Activated CD4-positive, alpha-beta T cell treated with anti-CD3 and anti-CD28 coated beads, Interleukin-10, Interleukin-2, amounts not matched to agents 100 ng/mL and 50 ng/mL, durations not matched to agents 16 hours and 8 hours (primary cell): ENCODE measurements around the gene ITGA11.

Source experiments
- DNase-seq: peaks from one replicate; pipeline ENCODE4 v3.0.0-alpha.2; 2020

The ITGA11 gene

GRCh38 chr15:68325726-68326125 lies 106.2 kb downstream of the ITGA11 start:
- DNase-seq, result no peak

- no peak for DNase-seq
These were observed 109.2 kb downstream of the ITGA11 start for GRCh38 chr15:68322796-68323195.

DNA sequence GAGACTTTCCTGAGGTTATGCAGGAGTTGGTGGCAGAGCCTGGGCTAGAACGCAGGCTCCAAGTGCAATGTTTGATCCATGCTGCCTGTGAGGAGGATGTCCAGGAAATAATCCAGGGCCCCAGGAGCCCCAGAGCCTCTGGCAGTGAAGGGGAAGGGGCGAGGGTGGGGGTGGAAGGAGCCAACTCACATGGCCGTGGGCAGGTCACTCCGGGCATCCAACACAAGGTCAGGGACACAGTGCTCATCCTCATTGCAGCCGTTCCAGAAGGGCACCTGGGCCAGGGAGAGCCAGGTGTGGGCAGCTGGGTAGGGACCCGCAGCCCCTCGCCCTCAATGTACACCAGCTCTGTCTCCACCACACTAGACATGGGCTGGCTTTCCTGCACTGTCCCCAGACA lies 110.7 kb downstream of the ITGA11 start:
- no peak for DNase-seq

- DNase-seq, result no peak
These were observed 112.0 kb downstream of the ITGA11 start for GRCh38 chr15:68319997-68320396.

DNA sequence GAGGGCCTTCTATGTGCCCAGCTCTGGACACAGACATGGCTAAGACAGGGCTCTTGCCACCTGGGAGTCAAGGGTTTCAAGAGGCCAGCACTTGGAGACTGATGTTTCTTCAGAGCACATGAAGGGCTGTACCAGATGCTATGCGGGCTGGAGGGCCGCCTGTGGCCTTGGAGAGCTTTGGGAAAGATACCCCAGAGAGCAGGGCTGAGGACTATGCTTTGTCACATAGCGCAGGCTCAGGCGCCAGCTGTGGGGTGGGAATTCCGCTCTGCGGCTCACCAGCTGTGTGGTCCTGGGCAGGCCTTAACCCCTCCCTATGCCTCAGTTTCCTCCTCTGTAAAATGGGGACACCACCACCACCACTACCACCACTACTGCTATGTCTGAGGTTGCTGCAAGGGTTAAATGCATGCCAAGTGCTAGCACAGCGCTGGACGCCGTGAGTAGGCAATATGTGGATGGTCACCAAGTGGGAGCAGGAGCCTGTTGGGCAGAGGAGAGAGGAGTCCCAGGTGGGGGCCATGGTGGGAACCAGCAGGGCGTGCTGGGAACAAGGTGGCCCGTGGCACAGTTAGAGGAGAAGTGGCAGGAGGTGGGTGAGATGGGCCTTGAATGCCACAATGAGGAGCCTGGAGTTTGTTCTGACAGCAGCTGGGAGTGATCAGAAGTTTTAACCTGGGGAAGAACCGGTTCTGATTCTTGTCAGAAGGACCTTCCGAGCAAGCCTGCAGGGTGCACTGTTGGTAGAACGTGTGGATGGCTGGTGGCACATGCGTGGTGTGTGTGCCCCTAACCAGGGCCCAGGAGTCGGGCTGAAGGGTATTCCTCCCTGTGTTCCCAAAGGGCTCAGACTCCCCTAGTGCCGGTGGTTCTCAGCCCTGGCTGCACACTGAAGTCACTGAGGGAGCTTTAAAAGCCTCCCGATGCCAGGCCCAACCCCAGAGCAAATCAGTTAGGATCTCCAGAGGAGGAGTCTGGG lies 112.7 kb downstream of the ITGA11 start:
- DNase-seq, result no peak

DNA sequence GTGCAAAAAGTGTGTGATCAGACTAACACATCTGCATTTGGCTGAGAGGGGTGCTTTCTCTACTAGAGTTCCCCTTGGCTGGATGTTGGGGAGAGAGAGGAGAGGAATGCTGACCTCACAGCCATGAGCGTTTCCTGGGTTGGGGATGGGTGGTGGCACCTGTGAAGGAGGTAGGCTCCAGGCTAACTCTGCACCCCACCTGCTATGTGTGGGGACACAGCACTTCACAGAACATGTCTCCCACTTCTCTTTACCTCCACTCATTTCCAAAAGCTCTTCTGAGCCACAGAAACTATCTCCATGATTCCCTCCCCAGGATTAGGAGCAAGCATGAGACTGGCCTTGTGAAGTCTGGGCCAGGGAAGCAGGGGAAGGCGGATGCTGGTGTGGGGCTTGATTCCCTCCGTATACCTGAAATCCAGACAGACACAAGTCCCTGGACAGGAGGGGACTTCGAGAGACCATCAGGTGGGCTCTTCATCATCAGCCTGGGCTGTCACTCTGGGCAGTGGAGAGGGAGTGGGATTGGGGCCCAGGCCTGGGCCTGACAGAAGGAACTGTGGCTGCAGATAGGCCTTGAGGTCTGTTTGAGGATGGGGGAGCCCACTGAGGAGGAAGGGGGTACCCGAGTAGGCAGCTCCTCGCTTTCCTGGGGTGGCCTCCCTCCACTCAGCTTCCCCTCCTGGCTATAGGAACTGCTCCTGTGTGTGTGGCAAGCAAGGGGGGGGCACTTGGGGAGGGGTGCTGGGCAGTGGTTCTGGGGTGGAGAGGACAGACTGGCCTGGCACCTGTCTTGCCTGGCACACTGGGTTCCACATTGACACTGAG lies 113.7 kb downstream of the ITGA11 start:
- no peak for DNase-seq

DNA sequence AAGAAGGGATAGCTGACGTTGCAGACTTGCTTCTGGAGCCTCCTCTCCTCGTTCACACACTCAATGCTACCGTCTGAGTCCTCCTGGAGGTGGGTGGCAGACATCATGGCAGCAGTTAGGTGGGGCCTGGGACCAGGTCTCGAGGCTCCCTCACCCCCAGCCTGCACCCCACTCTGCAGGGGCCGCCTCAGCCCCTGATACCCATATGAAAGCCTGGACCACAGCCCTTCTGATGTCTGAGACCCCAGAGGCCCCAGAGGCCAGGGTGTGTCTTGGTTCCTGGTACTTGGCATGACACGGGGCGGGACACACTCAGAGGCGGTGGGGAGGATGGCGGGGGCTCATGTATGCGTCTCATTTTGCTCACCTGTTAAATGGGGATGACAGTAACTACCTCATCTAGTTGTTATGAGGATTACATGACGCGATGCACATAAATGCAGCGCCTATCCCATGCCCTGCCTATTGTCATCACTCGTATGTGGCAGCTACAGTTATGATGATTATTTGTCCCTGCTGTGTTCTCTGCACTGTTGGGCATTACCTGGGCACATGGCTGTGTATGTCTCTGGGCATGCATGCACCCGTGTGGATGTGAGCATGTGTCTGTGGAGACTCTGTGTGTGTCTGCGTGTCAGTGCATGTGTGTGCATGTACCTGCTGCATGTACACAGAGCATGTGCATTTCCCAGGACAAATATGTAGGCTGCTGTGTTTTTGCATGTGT lies 114.5 kb downstream of the ITGA11 start:
- DNase-seq, result no peak

DNA sequence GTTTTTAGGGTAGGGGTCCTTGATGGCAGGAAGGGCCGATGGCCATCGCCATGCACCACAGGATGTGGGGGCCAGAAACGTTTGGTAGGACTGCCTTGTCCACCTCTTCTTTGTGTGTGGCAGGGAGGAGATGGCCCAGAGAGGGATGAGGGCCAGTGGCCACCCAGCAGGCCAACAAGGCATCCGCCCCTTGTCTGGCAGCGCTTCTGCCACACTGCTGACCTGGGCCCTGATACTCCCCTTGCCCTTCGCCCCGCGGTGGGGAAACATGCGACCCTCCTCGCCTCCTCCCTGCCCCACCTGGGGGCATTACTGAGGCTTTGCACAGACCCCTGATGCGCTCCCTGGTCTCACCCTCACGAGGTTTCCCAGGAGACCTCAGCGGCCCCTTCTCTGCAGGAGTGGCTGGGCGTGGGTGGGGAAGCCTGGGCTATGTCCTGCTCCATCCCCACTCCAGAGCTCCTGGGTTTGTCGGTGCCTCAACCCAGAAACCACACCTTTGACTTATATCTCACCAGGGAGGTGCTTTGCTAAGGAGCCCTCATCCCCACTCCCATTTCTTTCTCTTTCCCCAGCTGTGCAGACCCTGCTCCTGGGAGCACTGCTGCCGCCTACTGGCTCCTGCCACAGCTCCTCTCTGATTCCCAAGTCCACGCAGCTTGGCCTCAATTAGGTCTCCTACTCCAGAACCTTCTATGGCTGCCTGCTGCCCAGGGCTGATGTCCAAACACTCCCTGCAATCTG lies 115.7 kb downstream of the ITGA11 start:
- DNase-seq, result no peak

DNA sequence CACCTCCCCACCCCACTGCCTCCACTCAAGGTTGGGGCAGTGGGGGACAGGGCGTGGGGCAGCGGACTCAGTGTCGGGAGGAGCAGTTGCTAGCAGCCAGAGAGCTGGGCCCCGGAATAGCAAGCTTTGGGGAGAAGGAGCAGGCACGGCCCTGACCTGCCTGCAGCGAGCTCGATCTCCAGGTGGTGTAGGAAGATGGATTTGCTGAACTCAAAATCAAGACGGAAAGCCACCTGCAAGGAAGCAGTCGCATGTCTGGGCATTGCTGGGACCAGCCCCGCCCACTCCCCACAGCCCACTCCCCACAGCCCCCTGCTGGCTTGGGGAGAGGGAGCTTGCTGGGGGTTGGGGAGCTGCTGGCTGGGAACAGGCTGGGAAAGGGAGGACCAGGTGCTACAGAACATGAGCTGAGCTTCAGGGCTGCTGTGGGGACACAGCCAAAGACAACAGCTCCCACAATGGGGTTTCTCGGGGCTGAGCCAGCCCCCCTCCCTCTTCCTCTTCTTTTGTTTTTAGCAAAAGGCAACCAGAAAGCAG lies 116.4 kb downstream of the ITGA11 start:
- DNase-seq, result no peak

DNA sequence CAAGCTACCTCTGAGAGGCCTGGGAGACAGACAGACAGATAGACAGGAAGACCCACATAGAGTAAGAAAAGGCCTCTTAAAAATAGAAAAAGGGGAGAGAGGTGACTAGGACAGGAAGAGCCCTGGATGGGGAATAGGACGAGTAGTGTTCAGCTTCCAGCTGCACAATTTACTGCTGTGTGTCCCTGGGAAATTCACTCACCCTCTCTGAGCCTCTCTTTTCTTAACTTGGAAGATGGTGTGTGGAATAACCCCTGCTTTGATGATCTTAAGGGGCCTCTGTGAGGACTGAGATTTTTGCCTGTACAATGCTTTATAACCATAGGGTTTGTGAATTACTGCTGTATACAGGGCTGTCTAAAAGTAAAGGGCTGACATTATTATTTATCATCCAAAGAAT lies 116.9 kb downstream of the ITGA11 start:
- no peak for DNase-seq

DNA sequence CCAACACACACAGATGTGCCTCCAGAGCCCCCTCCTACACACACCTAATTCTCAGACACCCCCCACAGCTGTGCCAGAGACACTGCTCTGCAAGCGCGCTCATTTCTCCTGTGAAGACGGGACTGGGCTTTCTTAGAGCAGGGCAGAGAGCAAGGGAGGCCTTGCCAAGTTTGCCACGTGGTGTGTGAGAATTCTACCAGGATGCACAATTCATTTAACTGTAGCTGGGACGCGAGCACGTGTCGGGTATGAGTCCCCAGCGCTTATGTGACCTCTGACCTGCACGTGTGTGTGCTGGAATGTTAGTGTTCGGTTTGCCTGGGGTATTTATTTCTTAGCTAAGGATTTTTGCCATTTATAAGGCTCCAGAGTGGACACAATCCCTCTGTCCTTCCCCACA lies 117.4 kb downstream of the ITGA11 start:
- no peak for DNase-seq

GRCh38 chr15:68313501-68314410 lies 118.2 kb downstream of the ITGA11 start:
- no peak for DNase-seq

DNA sequence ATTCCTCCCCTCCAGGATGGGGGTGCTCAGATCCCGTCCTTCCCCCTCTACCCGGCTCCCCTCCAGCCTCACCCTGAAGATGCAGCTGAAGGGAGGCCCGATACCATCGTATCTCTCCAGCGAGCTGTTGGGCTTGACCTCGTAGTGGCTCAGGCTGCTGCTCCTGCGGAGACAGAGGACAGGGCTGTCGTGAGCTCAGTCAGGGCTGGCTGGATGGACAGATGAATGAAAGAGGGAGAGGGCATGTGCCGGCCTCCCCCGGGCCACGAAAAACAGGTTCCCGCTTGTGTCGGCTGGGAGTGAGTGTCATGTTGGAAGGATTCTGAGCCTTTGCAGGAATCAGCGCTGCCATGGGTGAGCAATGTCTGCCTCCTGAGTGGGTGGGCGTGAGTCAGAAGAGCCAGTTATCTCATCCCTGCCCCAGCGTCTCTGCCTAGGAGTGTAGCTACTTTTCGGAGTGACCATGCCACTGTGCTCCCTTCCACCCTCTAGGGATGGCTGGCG lies 119.2 kb downstream of the ITGA11 start:
- no peak for DNase-seq

- DNase-seq, result no peak
These were observed 120.0 kb downstream of the ITGA11 start for GRCh38 chr15:68311859-68312557.

DNA sequence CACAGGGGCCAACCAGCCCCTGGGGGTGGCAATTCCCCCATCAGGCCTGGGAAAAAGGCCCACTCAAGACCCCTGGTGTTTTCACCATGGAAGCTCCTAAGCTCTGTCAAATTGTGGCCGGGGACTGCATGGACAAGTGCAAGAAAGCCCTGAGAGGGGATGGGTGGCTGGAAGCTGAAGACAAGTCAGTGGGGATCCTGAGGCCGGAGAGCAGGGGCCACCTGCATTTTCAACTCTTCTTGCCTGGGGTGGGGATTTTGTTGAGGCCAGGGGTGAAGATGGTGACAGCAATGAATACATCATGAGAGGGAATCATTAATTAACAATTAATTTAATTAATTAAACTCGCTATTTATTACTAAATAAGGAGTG lies 120.5 kb downstream of the ITGA11 start:
- no peak for DNase-seq

- no peak for DNase-seq
These were observed 121.0 kb downstream of the ITGA11 start for GRCh38 chr15:68310804-68311463.

- no peak for DNase-seq
These were observed 121.7 kb downstream of the ITGA11 start for GRCh38 chr15:68310178-68310803.

DNA sequence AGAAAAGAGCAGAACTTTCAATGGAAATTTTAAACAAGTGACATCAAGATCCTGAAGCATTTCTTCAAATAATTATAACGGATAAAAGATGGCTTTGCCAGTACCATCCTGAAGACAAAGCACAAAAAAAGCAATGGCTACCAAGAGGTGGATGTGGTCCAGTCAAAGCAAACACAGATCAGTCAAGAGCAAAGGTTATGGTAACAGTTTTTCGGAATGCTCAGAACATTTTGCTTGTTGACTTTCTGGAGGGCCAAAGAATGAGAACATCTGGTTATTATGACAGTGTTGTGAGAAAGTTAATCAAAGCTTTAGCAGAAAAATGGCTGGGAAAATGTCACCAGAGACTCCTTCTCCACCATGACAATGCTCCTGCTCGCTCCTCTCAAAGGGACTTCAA lies 122.9 kb downstream of the ITGA11 start:
- DNase-seq, result no peak
